Trophoblast cell (in vitro differentiated cells and primary cell): ENCODE measurements around the gene ATG14.

Source experiments
- DNase-seq, 2 donors: peaks; one replicate each; pipeline ENCODE4 v3.0.0-alpha.2; 2016
- H2AFZ ChIP-seq: 2 replicates; pipeline ENCODE4 v1.6.1; 2013; ENCODE audit warnings: low read length, moderate library complexity, mild to moderate bottlenecking; ENCODE audit not compliant: insufficient read depth, poor library complexity
- H2AK5ac ChIP-seq: 2 replicates; pipeline ENCODE4 v1.6.1; 2013; ENCODE audit warnings: mild to moderate bottlenecking, low read length
- H2BK120ac ChIP-seq: 2 replicates; pipeline ENCODE4 v1.6.1; 2013; ENCODE audit warnings: low read length, mild to moderate bottlenecking, moderate library complexity; ENCODE audit not compliant: insufficient read depth, poor library complexity
- H2BK12ac ChIP-seq: 2 replicates; pipeline ENCODE4 v1.6.1; 2013; ENCODE audit warnings: mild to moderate bottlenecking, low read length, moderate library complexity
- H2BK5ac ChIP-seq: 2 replicates; pipeline ENCODE4 v1.6.1; 2013; ENCODE audit warnings: low read length, low read depth, moderate library complexity, mild to moderate bottlenecking; ENCODE audit not compliant: poor library complexity
- H3K14ac ChIP-seq: 2 replicates; pipeline ENCODE4 v1.6.1; 2013; ENCODE audit warnings: mild to moderate bottlenecking, low read length
- H3K18ac ChIP-seq: 2 replicates; pipeline ENCODE4 v1.6.1; 2013; ENCODE audit warnings: mild to moderate bottlenecking, low read length
- H3K23ac ChIP-seq: 2 replicates; pipeline ENCODE4 v1.6.1; 2013; ENCODE audit warnings: low read length
- H3K27ac ChIP-seq: 2 replicates; pipeline ENCODE4 v1.5.1; 2013; ENCODE audit warnings: low read depth, mild to moderate bottlenecking, inconsistent platforms, low read length, moderate library complexity
- H3K27me3 ChIP-seq: 2 replicates; pipeline ENCODE4 v1.6.1; 2013; ENCODE audit warnings: inconsistent platforms, mild to moderate bottlenecking, low read length, moderate library complexity; ENCODE audit not compliant: insufficient read depth
- H3K36me3 ChIP-seq, 2 experiments: 1 replicate in 1 of 2; 2 replicates in 1 of 2; pipeline ENCODE4 v1.6.1; 2013; ENCODE audit warnings: low read length in 2 of 2, mild to moderate bottlenecking in 2 of 2, moderate library complexity in 1 of 2; ENCODE audit not compliant: insufficient read depth in 2 of 2, control insufficient read depth in 1 of 2
- H3K4ac ChIP-seq: 2 replicates; pipeline ENCODE4 v1.6.1; 2013; ENCODE audit warnings: low read depth, mild to moderate bottlenecking, low read length, moderate library complexity
- H3K4me1 ChIP-seq, 2 experiments: 1 replicate in 1 of 2; 2 replicates in 1 of 2; pipeline ENCODE4 v1.6.1; 2013; ENCODE audit warnings: low read length in 2 of 2, mild to moderate bottlenecking in 2 of 2, moderate library complexity in 1 of 2; ENCODE audit not compliant: insufficient read depth in 2 of 2, control insufficient read depth in 1 of 2
- H3K4me2 ChIP-seq: 2 replicates; pipeline ENCODE4 v1.6.1; 2013; ENCODE audit warnings: inconsistent platforms, mild to moderate bottlenecking, low read length, moderate library complexity
- H3K4me3 ChIP-seq: 2 replicates; pipeline ENCODE4 v1.5.1; 2013; ENCODE audit warnings: mild to moderate bottlenecking, low read depth, low read length, inconsistent platforms
- H3K79me1 ChIP-seq: one replicate; pipeline ENCODE4 v1.6.1; 2013; ENCODE audit warnings: low read length
- H3K79me2 ChIP-seq: 2 replicates; pipeline ENCODE4 v1.6.1; 2013; ENCODE audit warnings: low read length, mild to moderate bottlenecking; ENCODE audit not compliant: control insufficient read depth, insufficient read depth, poor library complexity
- H3K9ac ChIP-seq: 2 replicates; pipeline ENCODE4 v1.6.1; 2013; ENCODE audit warnings: mild to moderate bottlenecking, low read length
- H3K9me3 ChIP-seq: 2 replicates; pipeline ENCODE4 v1.6.1; 2013; ENCODE audit warnings: low read depth, mild to moderate bottlenecking, control low read depth, inconsistent platforms, low read length; ENCODE audit not compliant: insufficient read depth
- H4K12ac ChIP-seq: 2 replicates; pipeline ENCODE4 v1.6.1; 2013; ENCODE audit warnings: low read depth, mild to moderate bottlenecking, low read length, moderate library complexity
- H4K8ac ChIP-seq: 2 replicates; pipeline ENCODE4 v1.6.1; 2013; ENCODE audit warnings: low read depth, mild to moderate bottlenecking, low read length, moderate library complexity
- H4K91ac ChIP-seq: one replicate; pipeline ENCODE4 v1.6.1; 2013; ENCODE audit warnings: low read depth, mild to moderate bottlenecking, low read length, moderate library complexity
- WGBS: extraction: QIAGEN DNeasy Blood & Tissue Kit; methylation state at CpG from one replicate; pipeline ENCODE4 v1.1.7; 2013; ENCODE audit warnings: missing lambda C conversion rate; ENCODE audit not compliant: insufficient read length, insufficient coverage; ENCODE audit errors: extremely low coverage; 5-methylcytosine and 5-hydroxymethylcytosine counted together

ATG14 gene

DNA sequence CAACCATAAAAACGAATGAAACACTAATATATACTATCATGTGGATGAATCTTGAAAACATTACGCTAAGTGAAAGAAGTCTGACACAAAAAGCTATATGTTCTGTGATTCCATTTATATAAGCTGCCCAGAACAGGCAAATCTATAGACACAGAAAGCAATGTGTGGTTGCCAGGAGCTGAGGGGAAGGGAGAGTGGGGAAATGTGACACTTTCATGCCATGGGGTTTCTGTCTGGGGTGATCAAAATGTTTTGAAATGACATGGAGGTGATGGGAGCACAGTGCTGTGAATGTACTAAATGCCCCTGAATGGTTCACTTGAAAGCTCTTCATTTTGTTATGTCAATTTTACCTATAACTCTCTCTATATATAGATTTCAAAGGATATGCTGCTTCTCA is 30.1 kb downstream of the ATG14 start:
- no peaks in the 10 kb centered on the region for H3K79me1 ChIP-seq
- no peak overlapping the region for H3K4me2 ChIP-seq
- H3K4me1 ChIP-seq: peaks cover 0 to 3% of the 10 kb centered on the region in 2 experiments
- no peak overlapping the region for H3K27ac ChIP-seq
- no peaks in the 10 kb centered on the region for H3K27me3 ChIP-seq
- no peak overlapping the region for H3K9ac ChIP-seq
- H3K23ac ChIP-seq: no peak overlapping the region
- H3K79me2 ChIP-seq: no peaks in the 10 kb centered on the region
- no peak overlapping the region for H2AK5ac ChIP-seq
- H3K4ac ChIP-seq: no peak overlapping the region
- H2BK120ac ChIP-seq: no peak overlapping the region
- H4K12ac ChIP-seq: no peak overlapping the region
- H4K91ac ChIP-seq: no peak overlapping the region
- no peak overlapping the region for H4K8ac ChIP-seq
- no CpG with 5 or more reads among the region's 2 CpGs for WGBS
- H3K4me3 ChIP-seq: no peak overlapping the region
- DNase-seq: no peak
- H3K36me3 ChIP-seq: peaks cover 6 to 15% of the 10 kb centered on the region in 2 experiments
- H3K18ac ChIP-seq: no peak overlapping the region
- no peak overlapping the region for H2BK12ac ChIP-seq
- H2AFZ ChIP-seq: no peak overlapping the region
- H3K9me3 ChIP-seq: no peaks in the 10 kb centered on the region
- no peak overlapping the region for H3K14ac ChIP-seq
- no peak overlapping the region for H2BK5ac ChIP-seq

GRCh38 chr14:55381040-55381439 is 30.6 kb downstream of the ATG14 start:
- Histone ChIP-seq H3K9ac (no peak overlapping the region), H3K9me3 (no peaks in the 10 kb centered on the region), H4K8ac (no peak overlapping the region), H4K91ac (no peak overlapping the region), H3K4ac (no peak overlapping the region), H3K27ac (no peak overlapping the region), H2BK12ac (no peak overlapping the region), H3K79me1 (no peaks in the 10 kb centered on the region), H3K14ac (no peak overlapping the region), H2BK120ac (no peak overlapping the region), H3K18ac (no peak overlapping the region), H2BK5ac (no peak overlapping the region), H3K79me2 (no peaks in the 10 kb centered on the region), H4K12ac (no peak overlapping the region), H3K36me3 (peaks cover 6 to 17% of the 10 kb centered on the region in 2 experiments), H2AK5ac (no peak overlapping the region), H3K4me1 (peaks cover 0 to 3% of the 10 kb centered on the region in 2 experiments), H3K4me2 (no peak overlapping the region), H2AFZ (no peak overlapping the region), H3K23ac (no peak overlapping the region), H3K4me3 (no peak overlapping the region), H3K27me3 (no peaks in the 10 kb centered on the region)
- DNase-seq: peak; percentile 11 to 69
- WGBS: no CpG with 5 or more reads among the region's 5 CpGs

DNA sequence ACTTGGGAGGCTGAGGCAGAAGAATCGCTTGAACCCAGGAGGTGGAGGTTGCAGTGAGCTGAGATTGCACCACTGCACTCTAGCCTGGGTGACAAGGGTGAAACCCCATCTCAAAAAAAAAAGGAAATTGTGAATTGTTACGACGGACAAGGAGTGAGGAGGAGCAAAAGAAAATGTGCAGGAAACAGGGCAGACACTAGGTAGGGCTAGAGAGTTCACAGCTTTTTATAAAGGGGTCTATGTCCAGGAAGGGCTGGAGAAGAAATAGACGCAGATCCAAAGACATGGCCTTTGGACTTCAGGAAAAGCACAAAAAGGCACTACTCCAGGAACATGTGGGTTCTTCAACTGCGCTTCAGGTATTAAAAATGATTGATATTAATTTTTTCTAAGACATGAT is 34.4 kb downstream of the ATG14 start:
- Histone ChIP-seq H3K4ac (no peak overlapping the region), H3K9me3 (no peaks in the 10 kb centered on the region), H3K4me3 (no peak overlapping the region), H3K23ac (no peak overlapping the region), H3K79me2 (no peaks in the 10 kb centered on the region), H3K4me1 (peaks cover 0 to 3% of the 10 kb centered on the region in 2 experiments), H3K79me1 (no peaks in the 10 kb centered on the region), H3K9ac (no peak overlapping the region), H3K27ac (no peak overlapping the region), H3K27me3 (no peaks in the 10 kb centered on the region), H2BK5ac (no peak overlapping the region), H3K36me3 (peaks cover 4 to 12% of the 10 kb centered on the region in 2 experiments), H4K12ac (no peak overlapping the region), H2BK120ac (no peak overlapping the region), H3K4me2 (no peak overlapping the region), H4K8ac (no peak overlapping the region), H2AFZ (no peak overlapping the region), H4K91ac (no peak overlapping the region), H3K14ac (no peak overlapping the region), H2BK12ac (no peak overlapping the region), H2AK5ac (no peak overlapping the region), H3K18ac (no peak overlapping the region)
- WGBS: no CpG with 5 or more reads among the region's 5 CpGs
- DNase-seq: no peak

GRCh38 chr14:55374771-55375170 is 36.9 kb downstream of the ATG14 start:
- no peak overlapping the region for H4K8ac ChIP-seq
- no peaks in the 10 kb centered on the region for H3K9me3 ChIP-seq
- no peak overlapping the region for H3K4me2 ChIP-seq
- H2BK12ac ChIP-seq: no peak overlapping the region
- no peaks in the 10 kb centered on the region for H3K79me2 ChIP-seq
- H3K36me3 ChIP-seq: peaks cover 1 to 6% of the 10 kb centered on the region in 2 experiments
- H3K4ac ChIP-seq: no peak overlapping the region
- no peaks in the 10 kb centered on the region for H3K79me1 ChIP-seq
- no peak overlapping the region for H3K4me3 ChIP-seq
- H2BK120ac ChIP-seq: no peak overlapping the region
- H4K12ac ChIP-seq: no peak overlapping the region
- WGBS: no CpG with 5 or more reads among the region's 4 CpGs
- no peak overlapping the region for H2AFZ ChIP-seq
- no peak overlapping the region for H3K18ac ChIP-seq
- H3K23ac ChIP-seq: no peak overlapping the region
- H3K9ac ChIP-seq: no peak overlapping the region
- no peak overlapping the region for H4K91ac ChIP-seq
- H3K14ac ChIP-seq: no peak overlapping the region
- H3K27ac ChIP-seq: no peak overlapping the region
- H2AK5ac ChIP-seq: no peak overlapping the region
- H3K27me3 ChIP-seq: no peaks in the 10 kb centered on the region
- no peaks in the 10 kb centered on the region for H3K4me1 ChIP-seq
- no peak overlapping the region for H2BK5ac ChIP-seq
- DNase-seq: no peak
